Loucy (cell line): ENCODE measurements around the gene NUP50.

Source experiments
- H2AFZ ChIP-seq: fragments of 200-600 bp; sonication (generic); 2 replicates; pipeline ENCODE4 v1.6.0; 2016; ENCODE audit warnings: antibody characterized with exemption, mild to moderate bottlenecking, low read length, moderate library complexity
- H3F3A ChIP-seq: fragments of 200-600 bp; 2 replicates; pipeline ENCODE4 v1.6.0; 2016; ENCODE audit warnings: antibody characterized with exemption, low read depth, mild to moderate bottlenecking
- H3K27me3 ChIP-seq: fragments of 200-600 bp; sonication (generic); 2 replicates; pipeline ENCODE4 v1.6.1; 2014; ENCODE audit warnings: low read length, mild to moderate bottlenecking; ENCODE audit not compliant: insufficient read depth, poor library complexity, severe bottlenecking
- H3K36me3 ChIP-seq: fragments of 200-600 bp; sonication (generic); 2 replicates; pipeline ENCODE4 v1.6.1; 2016; ENCODE audit warnings: low read length; ENCODE audit not compliant: insufficient read depth
- H3K4me1 ChIP-seq: fragments of 200-600 bp; sonication (generic); 2 replicates; pipeline ENCODE4 v1.5.1; 2014; ENCODE audit warnings: low read length, mild to moderate bottlenecking; ENCODE audit not compliant: insufficient read depth, poor library complexity, severe bottlenecking
- H3K4me2 ChIP-seq: fragments of 200-600 bp; sonication (generic); 2 replicates; pipeline ENCODE4 v1.6.0; 2014; ENCODE audit warnings: antibody characterized with exemption, low read length, low read depth, mild to moderate bottlenecking; ENCODE audit not compliant: poor library complexity, severe bottlenecking
- H3K4me3 ChIP-seq: fragments of 200-600 bp; sonication (generic); 2 replicates; pipeline ENCODE4 v1.5.1; 2014; ENCODE audit warnings: low read length, mild to moderate bottlenecking, mixed read lengths; ENCODE audit not compliant: poor library complexity, severe bottlenecking
- H3K79me2 ChIP-seq: fragments of 200-600 bp; sonication (generic); 2 replicates; pipeline ENCODE4 v1.6.1; 2014; ENCODE audit warnings: low read length; ENCODE audit not compliant: insufficient read depth
- H3K9ac ChIP-seq: fragments of 200-600 bp; sonication (generic); 2 replicates; pipeline ENCODE4 v1.6.0; 2014; ENCODE audit warnings: mild to moderate bottlenecking, low read depth, low read length, moderate library complexity; ENCODE audit not compliant: poor library complexity, severe bottlenecking
- H3K9me2 ChIP-seq: fragments of 200-600 bp; sonication (generic); replicated peaks from 2 replicates; pipeline ENCODE4 v1.6.1; 2016; ENCODE audit warnings: low read depth, low read length, mixed read lengths
- H3K9me3 ChIP-seq: fragments of 200-600 bp; sonication (generic); 2 replicates; pipeline ENCODE4 v1.6.1; 2014; ENCODE audit warnings: mild to moderate bottlenecking, antibody characterized with exemption, low read length, low read depth; ENCODE audit not compliant: insufficient read depth
- H4K20me1 ChIP-seq: fragments of 200-600 bp; sonication (generic); 2 replicates; pipeline ENCODE4 v1.6.0; 2014; ENCODE audit warnings: antibody characterized with exemption, low read length, mild to moderate bottlenecking; ENCODE audit not compliant: insufficient read depth, poor library complexity, severe bottlenecking
- CTCF ChIP-seq: fragments of 200-600 bp; sonication (generic); conservative IDR thresholded peaks from 2 replicates; pipeline ENCODE4 v1.5.1; 2014; ENCODE audit warnings: mild to moderate bottlenecking, antibody characterized with exemption, low read length
- EZH2phosphoT487 ChIP-seq: fragments of 200-600 bp; IDR thresholded peaks from 2 replicates; pipeline ENCODE4 v1.6.1; 2018; ENCODE audit warnings: antibody characterized with exemption, mild to moderate bottlenecking, moderate library complexity, borderline replicate concordance

The NUP50 gene

DNA sequence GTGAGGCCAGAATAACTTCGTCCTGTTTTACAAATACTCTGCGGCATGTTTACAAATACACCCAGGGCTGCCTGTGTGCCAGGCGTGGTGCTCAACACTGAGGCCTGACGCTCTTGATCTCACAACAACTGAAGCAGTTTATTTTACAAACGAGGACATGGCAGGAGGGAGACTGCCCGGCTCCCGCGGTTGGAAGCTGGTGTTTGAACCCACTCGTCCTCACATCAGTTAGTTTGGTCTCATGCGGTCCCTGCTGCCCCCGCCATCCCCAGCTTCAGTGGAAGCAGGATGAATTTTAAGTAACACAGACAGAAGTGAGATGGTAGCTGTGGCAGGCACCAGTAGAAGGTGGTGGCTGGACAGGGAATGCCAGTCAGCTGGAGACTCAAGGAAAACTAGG lies 60.6 kb downstream of the NUP50 start:
- no peaks in the 10 kb centered on the region for H3K79me2 ChIP-seq

DNA sequence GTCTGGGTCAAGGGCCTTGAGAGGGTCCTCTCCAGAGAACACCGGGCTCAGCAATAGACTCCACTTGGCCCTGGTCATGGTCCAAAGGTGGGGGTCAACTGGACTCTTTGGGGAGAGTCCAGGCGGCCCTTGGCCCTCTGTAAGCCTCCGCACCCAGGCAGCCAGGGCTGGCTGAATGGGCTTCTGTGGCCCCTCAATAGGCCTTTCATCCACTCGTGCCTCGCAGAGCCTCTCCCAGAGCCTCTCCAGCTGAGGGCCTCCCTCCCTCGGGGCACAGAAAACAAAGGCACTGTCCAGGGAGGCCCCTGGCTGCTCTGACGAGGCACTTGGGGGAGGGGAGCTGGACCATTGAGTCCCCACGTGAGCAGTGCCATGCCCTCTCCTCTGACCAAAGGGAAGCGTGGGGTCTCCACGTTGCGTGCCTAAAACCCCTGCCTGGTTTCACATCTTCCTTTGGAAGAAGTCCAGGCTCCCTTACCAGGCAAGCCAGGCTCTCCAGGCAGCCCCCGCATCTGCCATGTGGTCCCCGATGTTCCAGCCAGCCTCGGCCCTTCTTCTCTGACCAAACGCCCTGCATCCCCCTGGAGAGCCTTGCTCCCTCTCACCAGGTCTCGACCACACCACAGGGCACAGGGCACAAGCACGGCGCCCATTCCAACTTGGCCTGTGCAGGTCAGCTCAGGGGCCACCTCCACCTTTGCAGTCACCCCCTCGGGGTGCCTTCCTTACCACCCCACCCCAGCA lies 61.4 kb downstream of the NUP50 start:
- H3K4me3 ChIP-seq: no peak overlapping the region
- no peaks in the 10 kb centered on the region for H3K4me1 ChIP-seq
- no peaks in the 10 kb centered on the region for H4K20me1 ChIP-seq
- H3K9ac ChIP-seq: no peak overlapping the region
- H3K9me2 ChIP-seq: no peaks in the 10 kb centered on the region
- no peaks in the 10 kb centered on the region for H3K27me3 ChIP-seq
- H3K79me2 ChIP-seq: no peaks in the 10 kb centered on the region
- TF ChIP-seq CTCF (no peak), EZH2phosphoT487 (no peak)
- H3K36me3 ChIP-seq: no peaks in the 10 kb centered on the region
- H3K9me3 ChIP-seq: no peaks in the 10 kb centered on the region
- no peak overlapping the region for H2AFZ ChIP-seq
- no peak overlapping the region for H3K4me2 ChIP-seq
- no peaks in the 10 kb centered on the region for H3F3A ChIP-seq

More for the DNA sequence above, 60.6 kb downstream of the NUP50 start:
- H3K9ac ChIP-seq: no peak overlapping the region
- H3K9me3 ChIP-seq: no peaks in the 10 kb centered on the region
- no peaks in the 10 kb centered on the region for H3F3A ChIP-seq
- H2AFZ ChIP-seq: no peak overlapping the region
- H3K9me2 ChIP-seq: no peaks in the 10 kb centered on the region
- H3K4me3 ChIP-seq: no peak overlapping the region
- no peak overlapping the region for H3K4me2 ChIP-seq
- no peaks in the 10 kb centered on the region for H4K20me1 ChIP-seq
- no peaks in the 10 kb centered on the region for H3K27me3 ChIP-seq
- no peaks in the 10 kb centered on the region for H3K36me3 ChIP-seq
- H3K4me1 ChIP-seq: no peaks in the 10 kb centered on the region
- no peak for TF ChIP-seq EZH2phosphoT487
- no peak for TF ChIP-seq CTCF

- H3F3A ChIP-seq: no peaks in the 10 kb centered on the region
- H3K79me2 ChIP-seq: no peaks in the 10 kb centered on the region
- H3K4me1 ChIP-seq: no peaks in the 10 kb centered on the region
- no peaks in the 10 kb centered on the region for H3K9me2 ChIP-seq
- H3K9ac ChIP-seq: no peak overlapping the region
- no peaks in the 10 kb centered on the region for H3K9me3 ChIP-seq
- no peak overlapping the region for H3K4me2 ChIP-seq
- H3K27me3 ChIP-seq: no peaks in the 10 kb centered on the region
- H3K36me3 ChIP-seq: no peaks in the 10 kb centered on the region
- no peaks in the 10 kb centered on the region for H4K20me1 ChIP-seq
- TF ChIP-seq CTCF (no peak), EZH2phosphoT487 (no peak)
- no peak overlapping the region for H3K4me3 ChIP-seq
- no peak overlapping the region for H2AFZ ChIP-seq
Measured at GRCh38 chr22:45225732-45226502, 62.2 kb downstream of the NUP50 start.
